Thyroid gland (tissue), 4 donors: Measurements from ENCODE around the gene SFSWAP.

Source experiments
- CTCF ChIP-seq, 6 experiments: fragments of 200-600 bp in 3 of 6; fragments of 450-650 bp in 3 of 6; sonication (generic) in 3 of 6; IDR thresholded peaks; one replicate each; pipeline ENCODE4 v1.5.1; 2016 to 2019; ENCODE audit warnings: antibody characterized with exemption in 6 of 6, mild to moderate bottlenecking in 2 of 6, inconsistent platforms in 1 of 6, moderate library complexity in 1 of 6
- POLR2A ChIP-seq, 2 donors: fragments of 450-650 bp; IDR thresholded peaks; one replicate each; pipeline ENCODE4 v1.6.1; 2017; ENCODE audit warnings: antibody characterized with exemption in 2 of 2, mild to moderate bottlenecking in 2 of 2, moderate library complexity in 1 of 2

DNA sequence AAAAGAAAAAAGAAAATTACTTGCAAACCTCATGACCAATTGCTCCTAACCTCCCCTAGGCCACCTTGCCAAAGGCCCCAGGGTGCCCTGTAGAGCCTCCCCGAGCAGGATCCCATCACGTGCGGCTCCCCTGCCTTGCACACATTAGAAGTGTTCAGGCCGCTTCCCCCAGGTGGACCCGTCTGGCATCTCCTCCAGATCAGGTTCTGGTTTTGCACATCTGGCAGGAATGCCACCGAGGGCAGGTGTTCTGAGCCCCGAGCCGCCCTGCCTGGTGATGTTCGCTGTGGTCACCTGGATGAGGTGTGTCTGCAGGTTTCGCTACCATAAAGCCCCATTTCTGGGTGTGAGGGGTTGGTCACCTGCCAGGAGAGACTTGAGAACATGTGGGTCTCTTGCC, 136.6 kb downstream of the SFSWAP start:
- TF ChIP-seq POLR2A (IDR thresholded peaks at IDR 0.05) (no peak), CTCF (IDR thresholded peaks at IDR 0.05) (no peak)
